Measurements from ENCODE around the gene IL6R. TPM values are rescaled to one million over a fixed set of nuclear protein-coding genes. Genes with fewer than 3 reads are reported as not detected.

The IL6R gene
- total RNA-seq, 4 donors from 2014 or later = 16.1 to 22.9 (median 20.8) TPM

- no peaks in the 10 kb centered on the region for H3K27me3 ChIP-seq
- no peak for TF ChIP-seq EP300 (IDR thresholded peaks at IDR 0.05)
- TF ChIP-seq CTCF (IDR thresholded peaks at IDR 0.05) = no peak
- peak in 2 of 3 donors; percentile 37 for TF ChIP-seq POLR2AphosphoS5 (IDR thresholded peaks at IDR 0.05)
- TF ChIP-seq POLR2A (IDR thresholded peaks at IDR 0.05) = no peak
- H3K4me3 ChIP-seq = no peak overlapping the region
- peak overlapping the region; percentile 84 for H3K27ac ChIP-seq
- peaks cover 67% of the 10 kb centered on the region for H3K4me1 ChIP-seq
- peak; percentile 90 to 93 for DNase-seq (ENCODE audit: low spot score in 2 of 2)
- no peaks in the 10 kb centered on the region for H3K9me3 ChIP-seq
- peaks cover 3% of the 10 kb centered on the region for H3K36me3 ChIP-seq
- 28% methylated on average over 18 of the region's 18 CpGs for WGBS
Measured at GRCh38 chr1:154434346-154435085, 29.4 kb downstream of the IL6R start.

GRCh38 chr1:154435599-154436200, 30.6 kb downstream of the IL6R start:
- H3K27me3 ChIP-seq = no peaks in the 10 kb centered on the region
- DNase-seq (ENCODE audit: low spot score in 2 of 2) = no peak
- no peak for TF ChIP-seq CTCF (IDR thresholded peaks at IDR 0.05)
- no peak for TF ChIP-seq POLR2AphosphoS5 (IDR thresholded peaks at IDR 0.05)
- TF ChIP-seq EP300 (IDR thresholded peaks at IDR 0.05) = no peak
- no peak for TF ChIP-seq POLR2A (IDR thresholded peaks at IDR 0.05)
- no peak overlapping the region for H3K27ac ChIP-seq
- H3K36me3 ChIP-seq = peaks cover 6% of the 10 kb centered on the region
- H3K4me3 ChIP-seq = no peak overlapping the region
- H3K9me3 ChIP-seq = no peaks in the 10 kb centered on the region
- H3K4me1 ChIP-seq = peaks cover 55% of the 10 kb centered on the region
- 50% methylated on average over 2 of the region's 15 CpGs for WGBS

GRCh38 chr1:154436433-154436832, 31.3 kb downstream of the IL6R start:
- WGBS = 59% methylated on average over 9 of the region's 9 CpGs
- Histone ChIP-seq H3K4me3 (no peak overlapping the region), H3K27me3 (no peaks in the 10 kb centered on the region), H3K9me3 (no peaks in the 10 kb centered on the region), H3K36me3 (peaks cover 6% of the 10 kb centered on the region), H3K27ac (no peak overlapping the region), H3K4me1 (peaks cover 49% of the 10 kb centered on the region)
- TF ChIP-seq CTCF (IDR thresholded peaks at IDR 0.05) = no peak
- TF ChIP-seq EP300 (IDR thresholded peaks at IDR 0.05) = no peak
- no peak for TF ChIP-seq POLR2AphosphoS5 (IDR thresholded peaks at IDR 0.05)
- no peak for TF ChIP-seq POLR2A (IDR thresholded peaks at IDR 0.05)
- no peak for DNase-seq (ENCODE audit: low spot score in 2 of 2)

- no peak for TF ChIP-seq POLR2A (IDR thresholded peaks at IDR 0.05)
- TF ChIP-seq CTCF (IDR thresholded peaks at IDR 0.05) = no peak
- TF ChIP-seq POLR2AphosphoS5 (IDR thresholded peaks at IDR 0.05) = no peak
- no peak for TF ChIP-seq EP300 (IDR thresholded peaks at IDR 0.05)
- Histone ChIP-seq H3K4me1 (peaks cover 14% of the 10 kb centered on the region), H3K9me3 (no peaks in the 10 kb centered on the region), H3K4me3 (no peak overlapping the region), H3K27me3 (no peaks in the 10 kb centered on the region), H3K36me3 (peaks cover 22% of the 10 kb centered on the region), H3K27ac (no peak overlapping the region)
- 84% methylated on average over 6 of the region's 6 CpGs for WGBS
- no peak for DNase-seq (ENCODE audit: low spot score in 2 of 2)
Measured at GRCh38 chr1:154440036-154440804, 35.1 kb downstream of the IL6R start.

Measured in suprapubic skin (tissue), 4 donors.